GM21526 (cell line): Measurements from ENCODE around the gene PDIA4.
A peak's percentile ranks its signal among the peaks of the same experiment; 100 is the strongest.

Experiments used
- ATAC-seq: cut with Tn5 transposase; IDR thresholded peaks from one replicate; pipeline ENCODE4 v1.9.1; 2021; ENCODE audit warnings: moderate library complexity; ENCODE audit not compliant: unreplicated experiment, low FRiP score

Gene PDIA4

DNA sequence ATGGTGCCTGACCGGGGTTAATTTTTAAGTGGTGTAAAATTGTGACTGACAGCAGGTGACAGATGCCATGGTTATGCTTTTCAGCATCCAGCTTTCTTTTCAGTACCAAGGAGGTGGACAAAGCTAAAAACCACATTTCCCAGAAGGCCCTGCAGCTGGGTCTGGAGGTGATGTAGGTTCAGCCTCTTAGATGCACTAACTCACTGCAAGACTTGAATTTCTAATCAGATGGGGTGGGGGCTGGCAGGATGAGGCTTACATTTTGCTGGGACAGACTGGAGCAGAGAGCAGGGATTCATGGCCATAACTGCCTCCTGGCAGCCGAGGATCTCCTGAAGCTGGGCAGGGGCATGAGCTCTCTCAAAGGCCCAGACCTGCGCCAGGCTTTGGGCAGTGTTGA lies 52.4 kb downstream of the PDIA4 start:
- ATAC-seq, result no peak

DNA sequence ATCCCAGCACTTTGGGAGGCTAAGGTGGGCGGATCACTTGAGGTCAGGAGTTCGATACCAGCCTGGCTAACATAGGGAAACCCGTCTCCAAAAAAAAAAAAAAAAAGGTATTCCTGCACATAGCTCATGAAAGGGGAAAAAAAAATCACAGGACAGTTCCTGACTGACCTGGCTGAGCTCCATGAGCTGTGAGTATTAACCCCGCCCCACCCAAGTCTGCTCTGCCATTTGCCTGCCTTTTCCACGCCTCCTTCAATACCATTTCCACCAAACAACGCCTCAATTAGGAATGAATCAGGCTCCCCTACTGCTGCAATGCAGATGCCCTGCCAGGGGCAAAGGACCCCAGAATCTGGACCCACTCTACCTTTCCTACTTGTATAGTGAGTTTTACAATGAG lies 55.0 kb downstream of the PDIA4 start:
- ATAC-seq, result no peak

DNA sequence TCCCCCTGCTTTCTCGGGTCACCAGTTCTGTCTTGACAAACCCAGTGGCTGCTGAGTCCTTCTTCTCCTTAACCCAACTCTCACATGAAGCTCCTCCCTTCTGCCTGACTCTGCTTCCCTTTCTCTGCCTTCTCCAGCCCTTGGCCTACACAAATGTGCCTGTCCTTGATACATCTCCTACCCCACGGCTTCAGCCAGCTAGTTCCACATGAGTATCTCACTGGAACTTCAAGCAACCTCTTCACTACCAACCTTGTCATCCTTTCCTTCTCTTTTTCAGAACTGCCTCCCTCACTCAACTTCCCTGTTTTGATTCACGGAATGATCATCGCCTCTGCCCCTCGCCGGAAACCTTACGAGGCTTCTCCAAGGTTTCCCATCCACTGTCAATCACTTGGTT lies 55.9 kb downstream of the PDIA4 start:
- ATAC-seq, result no peak

DNA sequence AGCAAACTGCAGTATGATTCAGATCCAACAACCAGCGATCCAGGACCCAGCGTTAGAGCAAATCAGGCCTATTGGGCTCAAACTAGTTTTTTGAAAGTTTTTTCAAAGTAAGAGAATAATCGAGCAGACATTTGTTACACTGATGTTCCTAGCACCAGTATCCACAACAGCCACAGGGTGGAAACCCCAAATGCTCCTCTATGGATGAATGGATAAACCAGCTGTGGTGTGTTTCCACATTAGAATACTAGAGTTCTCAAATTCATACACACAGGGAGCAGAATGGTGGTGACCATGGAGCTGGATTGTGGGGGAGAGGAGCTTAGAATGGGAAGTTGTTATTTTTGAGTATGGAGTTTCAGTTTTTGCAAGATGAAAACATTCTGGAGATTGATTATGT lies 60.7 kb downstream of the PDIA4 start:
- no peak for ATAC-seq

DNA sequence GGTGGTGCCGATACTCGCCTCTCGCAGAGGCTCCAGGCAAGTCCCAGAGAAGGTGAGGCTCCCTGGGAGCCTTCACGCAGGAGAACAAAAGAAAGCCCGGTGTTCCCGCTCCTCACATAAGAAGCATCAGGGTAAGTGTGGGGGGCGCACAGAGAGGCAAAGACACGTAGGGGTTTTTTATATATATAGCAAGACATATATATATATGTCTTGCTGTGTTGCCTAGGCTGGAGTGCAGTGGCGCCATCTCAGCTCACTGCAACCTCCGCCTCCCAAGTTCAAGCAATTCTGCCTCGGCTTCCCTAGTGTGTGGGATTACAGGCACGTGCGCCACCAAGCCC lies 61.3 kb downstream of the PDIA4 start:
- no peak for ATAC-seq

DNA sequence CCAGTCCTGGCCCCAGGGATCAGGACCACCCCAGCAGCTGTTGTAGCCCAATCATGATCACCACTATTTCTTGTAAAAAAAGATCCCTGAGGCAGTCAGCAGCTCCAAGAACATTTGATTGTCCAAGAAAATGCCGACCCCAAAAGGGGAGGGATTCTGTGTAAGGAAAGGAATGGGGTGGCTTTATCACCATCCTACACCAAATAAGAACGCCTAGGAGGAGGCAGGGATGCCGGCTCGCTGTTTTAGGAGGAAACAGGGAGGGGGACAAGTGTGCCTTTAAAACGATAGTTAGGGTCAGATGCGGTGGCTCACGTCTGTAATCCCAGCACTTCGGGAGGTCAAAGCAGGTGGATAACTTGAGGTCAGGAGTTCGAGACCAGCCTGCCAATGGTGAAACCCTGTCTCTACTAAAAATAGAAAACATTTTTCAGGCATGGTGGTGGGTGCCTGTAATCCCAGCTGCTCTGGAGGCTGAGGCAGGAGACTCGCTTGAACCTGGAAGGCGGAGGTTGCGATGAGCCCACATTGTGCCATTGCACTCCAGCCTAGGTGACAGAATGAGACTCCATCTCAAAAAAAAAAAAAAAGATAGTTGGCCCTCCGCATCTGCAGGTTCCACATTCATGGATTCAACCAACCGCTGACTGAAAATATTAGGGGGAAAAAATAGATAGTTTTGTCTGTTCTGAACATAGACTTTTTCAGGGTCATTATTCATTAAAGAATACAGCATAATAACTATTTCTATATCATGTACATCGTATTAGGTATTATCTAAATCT lies 63.6 kb downstream of the PDIA4 start:
- ATAC-seq, result no peak

DNA sequence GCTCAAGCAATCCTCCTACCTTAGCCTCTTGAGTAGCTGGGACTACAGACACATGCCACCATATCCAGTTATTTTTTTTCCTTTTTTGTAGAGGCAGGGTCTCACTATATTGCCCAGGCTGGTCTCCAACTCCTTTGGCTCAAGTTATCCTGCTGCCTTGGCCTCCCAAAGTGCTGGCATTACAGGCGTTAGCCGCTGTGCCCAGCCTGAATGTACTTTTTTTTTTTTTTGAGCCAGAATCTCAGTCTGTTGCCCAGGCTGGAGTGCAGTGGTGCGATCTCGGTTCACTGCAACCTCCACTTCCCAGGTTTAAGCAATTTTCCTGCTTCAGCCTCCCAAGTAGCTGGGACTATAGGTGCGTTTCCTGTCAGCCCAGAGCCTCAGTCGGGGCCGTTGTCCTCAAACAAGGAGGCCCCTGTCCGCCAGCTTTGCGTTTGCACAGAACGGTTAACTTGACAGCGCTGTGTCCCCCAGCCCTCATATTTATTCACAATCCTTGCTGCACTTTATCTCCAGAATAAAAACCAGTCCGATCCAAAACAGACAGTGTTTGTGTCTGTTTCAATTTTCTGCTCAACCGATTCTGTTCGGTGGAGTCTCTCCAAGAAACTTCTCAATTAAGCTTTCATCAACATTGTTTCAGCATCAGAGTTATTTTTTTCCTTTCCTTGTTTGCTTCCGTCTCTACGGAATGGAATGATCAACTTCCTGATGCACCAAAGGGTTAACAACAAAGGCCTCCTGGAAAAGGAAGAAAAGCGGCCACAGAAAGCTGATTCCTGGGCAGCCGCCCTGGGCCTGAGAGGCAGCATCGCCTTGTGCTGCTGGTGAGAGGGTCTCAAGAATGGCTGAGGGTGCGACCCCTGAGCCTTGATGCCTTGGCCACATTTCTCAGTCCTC lies 64.5 kb downstream of the PDIA4 start:
- ATAC-seq, result no peak

DNA sequence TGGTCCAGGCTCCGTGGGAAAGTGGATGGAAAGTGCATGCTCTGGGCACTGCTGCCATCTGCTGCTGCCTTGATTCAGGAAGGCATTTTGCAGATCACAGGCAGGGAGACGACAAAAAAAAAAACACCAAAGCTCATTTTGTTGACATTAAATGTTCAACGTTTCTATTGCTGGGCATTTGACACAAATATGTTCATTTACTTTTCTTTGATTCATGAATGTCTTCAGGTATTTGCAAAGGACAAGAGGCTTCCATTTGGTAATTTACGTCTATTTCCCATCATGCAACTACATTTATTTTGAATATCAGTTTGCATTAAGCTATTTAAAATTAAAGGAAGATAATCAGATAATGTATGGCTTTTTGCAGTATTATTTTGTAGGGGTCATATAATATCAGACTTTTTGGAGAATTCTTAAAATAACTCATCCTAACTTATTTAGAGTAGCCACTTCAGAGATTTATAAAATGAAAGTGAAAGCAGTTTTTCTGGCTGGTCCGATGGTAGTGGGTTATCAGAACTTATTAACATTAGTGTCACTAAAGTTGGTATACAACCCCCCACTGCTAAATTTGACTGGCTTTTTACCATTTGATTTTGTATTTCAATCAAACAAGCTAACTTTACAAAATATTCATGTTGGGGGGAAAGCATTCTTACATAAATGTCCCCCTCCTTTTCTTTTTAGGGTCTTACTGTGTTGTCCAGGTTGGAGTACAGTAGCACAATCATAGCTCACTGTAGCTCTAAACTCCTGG lies 65.3 kb downstream of the PDIA4 start:
- ATAC-seq, result peak; percentile 60

DNA sequence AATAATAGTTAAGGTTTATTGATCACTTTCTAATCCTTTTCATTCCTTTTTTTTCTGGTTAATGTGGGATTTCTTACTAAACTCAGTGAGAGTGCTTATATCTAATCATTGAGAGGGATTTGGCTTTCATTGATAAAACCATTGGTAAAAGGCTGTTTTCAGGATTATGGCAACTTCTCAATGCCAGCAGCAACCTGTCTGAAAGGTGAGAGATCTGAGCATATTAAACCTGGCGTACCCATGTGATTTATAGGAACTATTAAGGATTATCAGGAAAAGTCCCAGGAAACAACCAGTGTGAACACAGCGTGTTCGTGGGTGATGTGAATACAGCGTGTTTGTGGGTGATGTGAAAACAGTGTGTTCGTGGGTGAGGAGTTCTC lies 65.9 kb downstream of the PDIA4 start:
- no peak for ATAC-seq

DNA sequence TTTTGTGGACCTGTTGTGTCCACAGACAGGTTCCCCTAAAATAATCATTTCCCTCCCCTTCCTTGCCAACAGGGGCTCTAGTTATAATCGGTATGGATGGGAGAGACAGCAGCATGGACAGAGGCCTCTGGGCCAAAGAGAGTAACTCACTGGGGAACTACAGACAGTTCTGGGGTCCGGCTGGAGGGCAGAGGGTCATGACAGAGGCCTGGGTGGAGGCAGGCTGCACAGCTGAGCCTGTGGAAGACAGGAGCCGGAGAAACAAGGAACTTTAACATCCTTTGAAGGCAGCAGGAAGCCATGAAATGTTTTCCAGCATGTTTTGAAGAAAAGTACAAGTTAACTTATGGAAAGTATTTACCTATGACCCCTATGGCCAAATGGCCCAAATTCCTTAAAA lies 68.6 kb downstream of the PDIA4 start:
- no peak for ATAC-seq

DNA sequence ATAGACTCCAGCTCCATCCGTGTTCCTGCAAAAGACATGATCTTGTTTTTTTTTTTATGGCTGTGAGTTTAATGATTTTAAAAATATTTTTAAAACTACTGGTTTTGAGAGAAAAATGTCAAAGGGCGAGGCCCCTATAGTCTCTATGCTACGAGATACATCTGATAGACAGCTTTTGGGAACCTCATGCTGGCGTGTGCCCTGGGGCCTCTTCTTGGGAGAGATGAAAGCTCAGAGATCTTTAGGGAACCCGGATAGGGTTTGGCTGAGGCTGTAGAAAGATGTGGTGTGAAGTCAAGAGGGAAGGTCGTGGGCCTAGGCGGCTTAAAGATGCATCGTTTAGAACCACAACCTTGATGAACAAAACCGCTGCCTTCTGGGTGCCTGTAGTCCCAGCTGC lies 70.2 kb downstream of the PDIA4 start:
- no peak for ATAC-seq

DNA sequence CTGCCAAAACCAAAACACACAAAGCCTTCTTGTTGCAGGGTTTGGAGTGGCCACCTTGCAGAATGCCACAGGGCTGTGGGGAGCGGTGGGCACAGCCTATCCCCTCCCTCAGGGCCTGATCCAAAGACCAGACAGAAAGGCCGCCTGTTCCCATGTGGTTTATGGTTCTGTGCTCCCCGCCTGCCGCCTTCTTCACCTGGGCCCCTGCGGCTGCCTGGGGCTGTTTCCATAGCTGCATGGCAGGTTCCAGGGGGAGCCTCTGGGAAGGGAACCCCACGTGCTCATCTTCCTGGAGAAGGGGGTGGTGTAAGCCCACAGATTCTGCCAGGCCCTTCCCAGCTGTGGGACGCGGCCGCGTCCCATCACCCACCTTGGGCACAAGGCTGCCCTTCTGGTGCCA lies 73.5 kb downstream of the PDIA4 start:
- ATAC-seq, result no peak

DNA sequence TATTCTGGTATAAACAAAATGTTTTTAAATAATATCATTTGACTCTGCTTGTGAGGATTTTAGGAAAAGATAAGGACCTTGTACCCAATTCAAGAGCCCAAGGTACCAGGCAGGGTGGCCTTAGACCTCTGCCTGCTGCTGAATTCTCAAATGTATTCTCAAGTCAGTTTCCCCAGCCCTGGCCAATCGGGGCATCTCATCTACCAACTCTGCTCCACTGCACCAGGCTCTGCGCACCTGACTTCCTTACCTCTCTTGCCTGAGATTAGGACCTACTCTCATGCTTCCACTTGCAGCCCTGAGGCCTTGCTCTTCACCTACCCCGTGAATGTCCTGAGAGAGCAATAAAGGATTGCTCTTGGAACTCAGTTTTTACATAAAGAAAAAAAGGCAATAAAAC lies 74.6 kb downstream of the PDIA4 start:
- no peak for ATAC-seq
